Endothelial cell of umbilical vein (primary cell): ENCODE results near the gene C9. TPM values are rescaled to one million over a fixed set of nuclear protein-coding genes. Genes with fewer than 3 reads are reported as not detected.

Source experiments
- BruUV-seq: library from RNA; stranded (reverse); fragments of 400-500 nt; replicated peaks from 2 replicates; lab custom pipeline; 2021; lab: Mats Ljungman, UMichigan
- CTCF ChIA-PET: fragments of 300-600, 350-600 bp; sonication (Branson Sonifier 250); formaldehyde crosslinking; loops from one replicate; lab custom pipeline; 2021; ENCODE audit warnings: antibody characterized with exemption, inconsistent platforms; lab: Charles Lee
- POLR2A ChIA-PET: fragments of 300-600, 350-600 bp; sonication (Branson Sonifier 250); formaldehyde crosslinking; loops from one replicate; lab custom pipeline; 2021; ENCODE audit warnings: antibody characterized with exemption, inconsistent platforms; lab: Charles Lee
- DNase-seq: peaks from one replicate; pipeline ENCODE4 v3.0.0-alpha.2; 2011; ENCODE audit warnings: low read depth, low spot score
- FAIRE-seq: peaks from 2 replicates; lab custom pipeline; 2011; peaks lifted over from hg19 to GRCh38; lab: Jason Lieb, UNC
- H2AFZ ChIP-seq: 2 replicates; pipeline ENCODE4 v1.6.0; 2012; ENCODE audit warnings: low read depth, low read length, control low read depth, inconsistent platforms
- H3K27ac ChIP-seq: 2 replicates; pipeline ENCODE4 v1.5.1; 2011; ENCODE audit warnings: low read depth, mild to moderate bottlenecking, control low read depth, low read length, moderate library complexity; ENCODE audit not compliant: insufficient read depth
- H3K27me3 ChIP-seq, 2 experiments: 2 replicates each; pipeline versions ENCODE4 v1.6.0 to v1.6.1; 2011; ENCODE audit warnings: low read length in 2 of 2, mixed read lengths in 1 of 2; ENCODE audit not compliant: control insufficient read depth in 2 of 2, insufficient read depth in 2 of 2
- H3K36me3 ChIP-seq, 2 experiments: 2 replicates in 1 of 2; 3 replicates in 1 of 2; pipeline ENCODE4 v1.5.1; 2011; ENCODE audit warnings: low read length in 2 of 2, mild to moderate bottlenecking in 1 of 2, moderate library complexity in 1 of 2; ENCODE audit not compliant: control insufficient read depth in 2 of 2, insufficient read depth in 2 of 2; ENCODE audit errors: extremely low read depth in 1 of 2
- H3K4me1 ChIP-seq: 3 replicates; pipeline ENCODE4 v1.5.1; 2011; ENCODE audit warnings: mild to moderate bottlenecking, low read length; ENCODE audit not compliant: control insufficient read depth, insufficient read depth; ENCODE audit errors: extremely low read depth
- H3K4me2 ChIP-seq: 2 replicates; pipeline ENCODE4 v1.6.1; 2011; ENCODE audit warnings: low read length, control low read depth, mixed read lengths; ENCODE audit not compliant: insufficient read depth
- H3K4me3 ChIP-seq, 3 experiments: fragments of 200-600 bp in 1 of 3; sonication (generic), shearing (Covaris generic) in 1 of 3; replicated peaks in 1 of 3; 2 replicates each; pipeline ENCODE4 v1.5.1; 2011 to 2016; ENCODE audit warnings: control low read depth in 3 of 3, low read length in 3 of 3, mild to moderate bottlenecking in 2 of 3, inconsistent platforms in 1 of 3, low read depth in 1 of 3, moderate library complexity in 1 of 3; ENCODE audit not compliant: insufficient read depth in 1 of 3
- H3K79me2 ChIP-seq: 2 replicates; pipeline ENCODE4 v1.6.0; 2012; ENCODE audit warnings: low read length, inconsistent platforms; ENCODE audit not compliant: control insufficient read depth, insufficient read depth
- H3K9ac ChIP-seq: replicated peaks from 2 replicates; pipeline ENCODE3; 2011; ENCODE audit warnings: low read length, control low read depth; ENCODE audit not compliant: insufficient read depth; ENCODE audit errors: extremely low read depth
- H3K9me1 ChIP-seq: replicated peaks from 3 replicates; pipeline ENCODE4 v1.6.0; 2011; ENCODE audit warnings: mild to moderate bottlenecking, low read length; ENCODE audit not compliant: control insufficient read depth, insufficient read depth; ENCODE audit errors: extremely low read depth
- H3K9me3 ChIP-seq: replicated peaks from 2 replicates; pipeline ENCODE4 v1.5.1; 2012; ENCODE audit warnings: low read length, inconsistent platforms; ENCODE audit not compliant: control insufficient read depth, insufficient read depth
- H4K20me1 ChIP-seq: replicated peaks from 2 replicates; pipeline ENCODE3; 2011; ENCODE audit warnings: mild to moderate bottlenecking, low read length; ENCODE audit not compliant: control insufficient read depth, insufficient read depth; ENCODE audit errors: extremely low read depth
- CTCF ChIP-seq, 2 donors: IDR thresholded peaks; 1 replicate in 1 of 2; 2 replicates in 1 of 2; pipeline ENCODE4 v1.5.1; 2011; ENCODE audit warnings: low read length in 2 of 2, mild to moderate bottlenecking in 2 of 2, moderate library complexity in 2 of 2, control low read depth in 1 of 2, inconsistent platforms in 1 of 2, low read depth in 1 of 2; ENCODE audit not compliant: insufficient read depth in 1 of 2; ENCODE audit errors: extremely low read depth in 1 of 2
- EZH2 ChIP-seq: IDR thresholded peaks from 2 replicates; pipeline ENCODE4 v1.6.1; 2012; ENCODE audit warnings: borderline replicate concordance, low read depth, mild to moderate bottlenecking, moderate library complexity, low read length, inconsistent platforms; ENCODE audit not compliant: severe bottlenecking
- FOS ChIP-seq: IDR thresholded peaks from 2 replicates; pipeline ENCODE4 v1.6.1; 2011; ENCODE audit warnings: mild to moderate bottlenecking, low read length, moderate library complexity, borderline replicate concordance; ENCODE audit not compliant: insufficient read depth
- GATA2 ChIP-seq: IDR thresholded peaks from 2 replicates; pipeline ENCODE4 v1.7.0; 2011; ENCODE audit warnings: low read depth, mild to moderate bottlenecking, moderate library complexity, mixed read lengths, low read length; ENCODE audit not compliant: insufficient read length, insufficient read depth
- JUN ChIP-seq: IDR thresholded peaks from 2 replicates; pipeline ENCODE4 v1.6.1; 2011; ENCODE audit warnings: borderline replicate concordance, low read depth; ENCODE audit not compliant: insufficient read length, insufficient read depth
- MAX ChIP-seq: IDR thresholded peaks from 2 replicates; pipeline ENCODE4 v1.6.1; 2011; ENCODE audit not compliant: insufficient read depth, insufficient read length
- MYC ChIP-seq: IDR thresholded peaks from one replicate; pipeline ENCODE4 v1.6.1; 2011; ENCODE audit warnings: mild to moderate bottlenecking, low read depth, low read length
- POLR2A ChIP-seq: IDR thresholded peaks from 2 replicates; pipeline ENCODE4 v1.6.1; 2012; ENCODE audit warnings: low read depth, mild to moderate bottlenecking, control low read depth, low read length
- POLR2AphosphoS5 ChIP-seq: IDR thresholded peaks from 2 replicates; pipeline ENCODE4 v1.6.1; 2012; ENCODE audit warnings: low read depth, mild to moderate bottlenecking, control low read depth, low read length, moderate library complexity; ENCODE audit not compliant: insufficient read depth
- dilution Hi-C: fragments of 300-500 bp; cut with MboI; formaldehyde crosslinking; loops from one replicate; pipeline ENCODE4 v1.15.0; 2019; ENCODE audit warnings: low sequenced_read_pairs; ENCODE audit not compliant: extremely low pct_ligation_motif_present
- intact Hi-C: fragments of 100-400 bp; cut with micrococcal nuclease; formaldehyde crosslinking; loops from one replicate; pipeline ENCODE4 v1.10.0; 2022
- polyA plus RNA-seq, 4 experiments: library from polyadenylated mRNA; depleted of rRNA in 3 of 4; stranded (reverse) in 3 of 4; unstranded in 1 of 4; fragments of >200 nt; gene quantifications; 2 replicates each; pipeline versions ENCODE4 v1.2.1 to v1.2.3, GENCODE V29; 2011 to 2012; ENCODE audit warnings: missing spikeins in 1 of 4
- total RNA-seq: library from RNA; stranded (reverse); gene quantifications from 2 replicates; pipeline ENCODE4 v1.2.3, GENCODE V29; 2021

Gene C9
- total and polyA plus RNA-seq, 2 donors (not counting 3 experiments of a cell fraction or from before 2014, with no cell fraction given): 0.33 TPM; not detected in 1

- H3K79me2 ChIP-seq: no peaks in the 10 kb centered on the region
- TF ChIP-seq MYC (no peak), JUN (no peak), CTCF (IDR thresholded peaks at IDR 0.05; ENCODE audit: extremely low read depth in 1 of 2, insufficient read depth in 1 of 2, low read depth in 1 of 2, low read length in 2 of 2) (no peak), GATA2 (no peak), EZH2 (no peak), POLR2AphosphoS5 (no peak), FOS (no peak), POLR2A (no peak), MAX (no peak)
- intact Hi-C loops (no loop called here), dilution Hi-C loops (no loop called here)
- no peak for DNase-seq
- H3K27me3 ChIP-seq: no peaks in the 10 kb centered on the region
- H3K9me1 ChIP-seq: no peaks in the 10 kb centered on the region
- no peak overlapping the region for H3K27ac ChIP-seq
- H3K9ac ChIP-seq: no peak overlapping the region
- H3K4me2 ChIP-seq: no peak overlapping the region
- no peak overlapping the region for H3K4me3 ChIP-seq
- no peaks in the 10 kb centered on the region for H3K36me3 ChIP-seq
- H3K9me3 ChIP-seq: no peaks in the 10 kb centered on the region
- no peaks in the 10 kb centered on the region for H3K4me1 ChIP-seq
- no peak for FAIRE-seq
- no peaks in the 10 kb centered on the region for H4K20me1 ChIP-seq
- BruUV-seq: no TSS peak
- ChIA-PET CTCF (no interaction called here), POLR2A (no interaction called here)
- no peak overlapping the region for H2AFZ ChIP-seq
Measured at GRCh38 chr5:39331861-39332381, 32.4 kb downstream of the C9 start.
